Natural killer cell (primary cell): Measurements from ENCODE around the gene LRATD1. TPM values are rescaled to one million over a fixed set of nuclear protein-coding genes. Genes with fewer than 3 reads are reported as not detected.

Experiments
- ATAC-seq, 3 donors: fragments of 150-1000 bp in 2 of 3; fragments of 200-7000 bp in 1 of 3; cut with Tn5 transposase; 1 replicate in 1 of 3; 2 replicates in 2 of 3; pipeline ENCODE4 v1.10.0; 2021; ENCODE audit warnings: mild to moderate bottlenecking in 2 of 3, moderate library complexity in 2 of 3
- DNase-seq, 2 donors: peaks; one replicate each; pipeline versions ENCODE4 v3.0.0 to v3.0.0-alpha.2; 2013 to 2021; ENCODE audit warnings: mixed read lengths in 1 of 2
- H3K27ac ChIP-seq: one replicate; pipeline ENCODE4 v1.5.1; 2013; ENCODE audit warnings: mild to moderate bottlenecking, low read length
- H3K27me3 ChIP-seq: one replicate; pipeline ENCODE4 v1.6.1; 2013; ENCODE audit warnings: low read length; ENCODE audit not compliant: control insufficient read depth, insufficient read depth
- H3K36me3 ChIP-seq: one replicate; pipeline ENCODE4 v1.6.1; 2013; ENCODE audit warnings: low read length; ENCODE audit not compliant: control insufficient read depth, insufficient read depth
- H3K4me1 ChIP-seq: one replicate; pipeline ENCODE4 v1.6.1; 2013; ENCODE audit warnings: low read length; ENCODE audit not compliant: control insufficient read depth, insufficient read depth
- H3K4me3 ChIP-seq: one replicate; pipeline ENCODE4 v1.5.1; 2013; ENCODE audit warnings: low read length
- H3K9me3 ChIP-seq: one replicate; pipeline ENCODE4 v1.6.1; 2013; ENCODE audit warnings: low read length; ENCODE audit not compliant: control insufficient read depth, insufficient read depth
- H3K27ac Mint-ChIP-seq, 2 donors: one replicate each; pipeline ENCODE4 v1.8.0; 2022; ENCODE audit warnings: mild to moderate bottlenecking in 2 of 2, mixed read lengths in 2 of 2, moderate library complexity in 1 of 2
- H3K27me3 Mint-ChIP-seq, 2 donors: one replicate each; pipeline ENCODE4 v1.8.0; 2022; ENCODE audit warnings: low read depth in 2 of 2, mixed read lengths in 2 of 2
- H3K36me3 Mint-ChIP-seq: one replicate; pipeline ENCODE4 v1.8.0; 2022; ENCODE audit warnings: mixed read lengths
- H3K4me1 Mint-ChIP-seq, 2 donors: one replicate each; pipeline ENCODE4 v1.8.0; 2022; ENCODE audit warnings: mixed read lengths in 2 of 2
- H3K4me3 Mint-ChIP-seq: one replicate; pipeline ENCODE4 v1.8.0; 2022; ENCODE audit warnings: mild to moderate bottlenecking, moderate library complexity, mixed read lengths
- H3K9me3 Mint-ChIP-seq, 2 donors: one replicate each; pipeline ENCODE4 v1.8.0; 2022; ENCODE audit warnings: mixed read lengths in 2 of 2
- WGBS: methylation state at CpG from one replicate; pipeline ENCODE4 v1.1.7; 2013; ENCODE audit warnings: missing lambda C conversion rate; ENCODE audit not compliant: insufficient coverage; 5-methylcytosine and 5-hydroxymethylcytosine counted together
- intact Hi-C: fragments of 100-400 bp; cut with micrococcal nuclease; formaldehyde crosslinking; loops from one replicate; pipeline ENCODE4 v1.14.2; 2022
- total RNA-seq, 4 donors: library from RNA; stranded (reverse); fragments of 120-200 nt in 1 of 4; gene quantifications; one replicate each; pipeline versions ENCODE4 v1.2.3 to v1.2.4, GENCODE V29; 2013 to 2022
- TF ChIP-seq, protein P1 (sequence below): fragments of 200-600 bp; IDR thresholded peaks from one replicate; pipeline ENCODE4 v1.8.0; 2022; ENCODE audit warnings: antibody characterized with exemption

The LRATD1 gene
- total RNA-seq, 3 donors from 2014 or later (not counting 1 experiment from before 2014, with no cell fraction given) = not detected

DNA sequence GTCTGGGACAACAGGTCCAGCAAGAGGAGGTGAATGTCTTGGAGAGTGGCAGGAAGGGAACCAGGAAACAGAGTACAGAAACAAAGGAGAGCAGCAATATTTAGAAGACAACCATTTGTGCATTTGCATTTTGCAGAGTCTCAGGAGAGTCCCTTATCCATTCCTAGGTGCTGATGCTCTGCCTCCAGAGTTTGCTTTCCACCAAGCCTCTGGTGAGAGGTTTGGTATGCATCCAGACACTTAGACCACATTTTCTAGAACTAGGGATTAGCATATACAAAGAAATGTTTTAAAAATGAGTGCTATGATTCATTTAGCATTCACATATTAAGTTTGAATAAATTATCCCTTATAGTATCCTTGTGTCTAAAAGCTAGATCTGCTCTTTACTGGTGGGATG, 18.5 kb upstream of the LRATD1 start:
- Mint-ChIP-seq H3K4me3 (no peak overlapping the region), H3K4me1 (no peaks in the 10 kb centered on the region), H3K36me3 (no peaks in the 10 kb centered on the region), H3K9me3 (peaks cover 4 to 5% of the 10 kb centered on the region in 2 donors), H3K27me3 (no peaks in the 10 kb centered on the region), H3K27ac (no peak overlapping the region)
- no peaks in the 10 kb centered on the region for H3K36me3 ChIP-seq
- intact Hi-C loops = no loop called here
- ATAC-seq = no peak
- H3K4me1 ChIP-seq = no peaks in the 10 kb centered on the region
- DNase-seq = no peak
- H3K9me3 ChIP-seq = no peaks in the 10 kb centered on the region
- H3K27me3 ChIP-seq = no peaks in the 10 kb centered on the region
- TF ChIP-seq, protein P1, sequence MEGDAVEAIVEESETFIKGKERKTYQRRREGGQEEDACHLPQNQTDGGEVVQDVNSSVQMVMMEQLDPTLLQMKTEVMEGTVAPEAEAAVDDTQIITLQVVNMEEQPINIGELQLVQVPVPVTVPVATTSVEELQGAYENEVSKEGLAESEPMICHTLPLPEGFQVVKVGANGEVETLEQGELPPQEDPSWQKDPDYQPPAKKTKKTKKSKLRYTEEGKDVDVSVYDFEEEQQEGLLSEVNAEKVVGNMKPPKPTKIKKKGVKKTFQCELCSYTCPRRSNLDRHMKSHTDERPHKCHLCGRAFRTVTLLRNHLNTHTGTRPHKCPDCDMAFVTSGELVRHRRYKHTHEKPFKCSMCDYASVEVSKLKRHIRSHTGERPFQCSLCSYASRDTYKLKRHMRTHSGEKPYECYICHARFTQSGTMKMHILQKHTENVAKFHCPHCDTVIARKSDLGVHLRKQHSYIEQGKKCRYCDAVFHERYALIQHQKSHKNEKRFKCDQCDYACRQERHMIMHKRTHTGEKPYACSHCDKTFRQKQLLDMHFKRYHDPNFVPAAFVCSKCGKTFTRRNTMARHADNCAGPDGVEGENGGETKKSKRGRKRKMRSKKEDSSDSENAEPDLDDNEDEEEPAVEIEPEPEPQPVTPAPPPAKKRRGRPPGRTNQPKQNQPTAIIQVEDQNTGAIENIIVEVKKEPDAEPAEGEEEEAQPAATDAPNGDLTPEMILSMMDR = no peak
- H3K4me3 ChIP-seq = no peak overlapping the region
- H3K27ac ChIP-seq = no peak overlapping the region

DNA sequence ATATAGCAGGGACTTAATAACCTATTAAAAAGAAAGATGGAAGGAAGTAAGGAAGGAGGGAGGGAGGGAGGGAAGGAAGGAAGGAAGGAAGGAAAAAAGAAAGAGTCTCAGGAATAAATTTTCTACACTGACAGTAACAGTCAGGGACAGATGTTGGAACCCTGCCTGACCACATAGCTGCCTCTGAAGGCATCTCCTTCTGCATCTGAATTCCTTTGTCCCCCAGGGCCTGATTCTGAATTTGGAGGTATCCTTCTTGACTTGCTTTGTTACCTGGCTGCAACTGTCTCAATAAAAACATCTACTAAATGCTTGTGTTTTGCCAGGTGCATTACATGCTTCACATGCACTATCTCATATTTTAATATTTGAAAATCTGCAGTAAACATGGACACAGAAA, 17.4 kb upstream of the LRATD1 start:
- Histone ChIP-seq H3K36me3 (no peaks in the 10 kb centered on the region), H3K27ac (no peak overlapping the region), H3K9me3 (no peaks in the 10 kb centered on the region), H3K27me3 (no peaks in the 10 kb centered on the region), H3K4me3 (no peak overlapping the region), H3K4me1 (no peaks in the 10 kb centered on the region)
- no peak overlapping the region for H3K27ac Mint-ChIP-seq
- H3K4me3 Mint-ChIP-seq = no peak overlapping the region
- DNase-seq (no peak), ATAC-seq (no peak)
- H3K27me3 Mint-ChIP-seq = no peaks in the 10 kb centered on the region
- no peaks in the 10 kb centered on the region for H3K36me3 Mint-ChIP-seq
- TF ChIP-seq, protein P1 = no peak
- no peaks in the 10 kb centered on the region for H3K4me1 Mint-ChIP-seq
- peaks cover 7 to 8% of the 10 kb centered on the region in 2 donors for H3K9me3 Mint-ChIP-seq
- intact Hi-C loops = no loop called here

DNA sequence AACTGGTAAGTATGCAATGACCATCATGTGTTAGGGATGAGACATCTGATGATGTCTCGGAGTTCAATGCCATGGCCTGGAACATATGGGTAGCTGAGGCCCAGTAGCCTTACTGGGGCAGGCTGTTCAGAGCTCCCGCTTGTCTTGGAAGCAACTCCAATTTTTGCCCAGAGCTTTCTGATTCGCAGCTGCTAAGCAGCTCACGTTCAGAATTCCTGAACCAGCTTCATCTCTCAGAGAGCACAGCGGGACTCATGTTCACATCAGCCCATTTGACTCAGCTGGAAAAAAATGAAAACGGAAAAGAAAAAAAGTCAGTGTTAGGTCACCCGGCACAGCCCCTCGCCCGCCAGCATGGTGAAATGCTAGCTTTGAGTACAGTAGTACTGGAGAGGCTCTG, 16.8 kb upstream of the LRATD1 start:
- no peak for DNase-seq
- TF ChIP-seq, protein P1 = no peak
- Histone ChIP-seq H3K9me3 (no peaks in the 10 kb centered on the region), H3K36me3 (no peaks in the 10 kb centered on the region), H3K4me1 (no peaks in the 10 kb centered on the region), H3K27ac (no peak overlapping the region), H3K27me3 (no peaks in the 10 kb centered on the region), H3K4me3 (no peak overlapping the region)
- H3K36me3 Mint-ChIP-seq = no peaks in the 10 kb centered on the region
- H3K4me1 Mint-ChIP-seq = no peaks in the 10 kb centered on the region
- 89% methylated on average over 9 of the region's 9 CpGs for WGBS
- H3K9me3 Mint-ChIP-seq = peaks cover 7 to 8% of the 10 kb centered on the region in 2 donors
- no peak overlapping the region for H3K27ac Mint-ChIP-seq
- no peak overlapping the region for H3K4me3 Mint-ChIP-seq
- no peak for ATAC-seq
- intact Hi-C loops = no loop called here
- no peaks in the 10 kb centered on the region for H3K27me3 Mint-ChIP-seq

DNA sequence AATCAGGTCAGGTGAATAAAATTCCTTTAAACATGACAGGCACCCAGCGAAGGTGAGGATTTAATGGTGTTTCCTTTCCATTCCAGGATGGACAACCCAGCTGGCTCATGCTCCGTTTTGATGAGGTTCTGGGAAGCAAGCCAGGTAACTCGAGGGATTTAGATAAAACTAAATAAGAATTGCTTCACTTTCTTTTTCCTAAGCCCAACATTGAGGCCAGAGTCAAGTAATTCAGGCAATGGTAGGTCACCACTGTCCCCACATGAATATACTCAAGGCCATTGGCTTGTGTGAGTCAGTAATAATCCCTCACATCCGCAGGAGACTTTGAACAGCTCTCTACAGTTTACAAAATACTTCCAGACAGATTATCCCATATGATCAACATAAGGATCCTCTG, 16.2 kb upstream of the LRATD1 start:
- H3K27ac Mint-ChIP-seq = no peak overlapping the region
- intact Hi-C loops = no loop called here
- H3K4me1 Mint-ChIP-seq = no peaks in the 10 kb centered on the region
- TF ChIP-seq, protein P1 = no peak
- Histone ChIP-seq H3K36me3 (no peaks in the 10 kb centered on the region), H3K27me3 (no peaks in the 10 kb centered on the region), H3K4me3 (no peak overlapping the region), H3K27ac (no peak overlapping the region), H3K9me3 (no peaks in the 10 kb centered on the region), H3K4me1 (no peaks in the 10 kb centered on the region)
- DNase-seq (no peak), ATAC-seq (no peak)
- H3K9me3 Mint-ChIP-seq = peaks cover 5 to 8% of the 10 kb centered on the region in 2 donors
- H3K36me3 Mint-ChIP-seq = no peaks in the 10 kb centered on the region
- no peak overlapping the region for H3K4me3 Mint-ChIP-seq
- WGBS = 87% methylated on average over 4 of the region's 4 CpGs
- no peaks in the 10 kb centered on the region for H3K27me3 Mint-ChIP-seq
